Tibial nerve (tissue), 4 donors: ENCODE data around the gene SPRED1. TPM values are rescaled to one million over a fixed set of nuclear protein-coding genes. Genes with fewer than 3 reads are reported as not detected.

ENCODE experiments used
- DNase-seq, 2 donors: peaks; one replicate each; pipeline ENCODE4 v3.0.0-alpha.2; 2019; ENCODE audit warnings: low spot score in 2 of 2
- H3K27ac ChIP-seq, 4 donors: fragments of 200-600 bp; sonication (generic) in 3 of 4; one replicate each; pipeline ENCODE4 v1.5.1; 2017 to 2019; ENCODE audit warnings: mild to moderate bottlenecking in 1 of 4
- H3K27me3 ChIP-seq, 2 donors: fragments of 200-600 bp; sonication (generic) in 1 of 2; one replicate each; pipeline versions ENCODE4 v1.5.1 to v1.6.0; 2017 to 2019
- H3K36me3 ChIP-seq, 3 donors: fragments of 200-600 bp; sonication (generic); one replicate each; pipeline ENCODE4 v1.5.1; 2018 to 2019
- H3K4me1 ChIP-seq, 4 donors: fragments of 200-600 bp; sonication (generic) in 3 of 4; one replicate each; pipeline ENCODE4 v1.5.1; 2017 to 2019
- H3K4me3 ChIP-seq, 4 donors: fragments of 200-600 bp; sonication (generic) in 3 of 4; one replicate each; pipeline ENCODE4 v1.5.1; 2017 to 2019; ENCODE audit warnings: mild to moderate bottlenecking in 1 of 4, moderate library complexity in 1 of 4
- H3K9me3 ChIP-seq, 4 donors: fragments of 200-600 bp; sonication (generic) in 3 of 4; one replicate each; pipeline ENCODE4 v1.5.1; 2017 to 2019
- CTCF ChIP-seq, 5 experiments: fragments of 200-600 bp in 3 of 5; fragments of 450-650 bp in 2 of 5; sonication (generic) in 3 of 5; IDR thresholded peaks; one replicate each; pipeline ENCODE4 v1.5.1; 2016 to 2019; ENCODE audit warnings: antibody characterized with exemption in 5 of 5, mild to moderate bottlenecking in 3 of 5, moderate library complexity in 2 of 5
- EP300 ChIP-seq, 2 donors: sonication (generic); formaldehyde crosslinking; IDR thresholded peaks; one replicate each; pipeline ENCODE4 v1.6.1; 2017; ENCODE audit warnings: antibody characterized with exemption in 2 of 2, mild to moderate bottlenecking in 1 of 2
- POLR2A ChIP-seq, 2 donors: fragments of 450-650 bp; IDR thresholded peaks; one replicate each; pipeline ENCODE4 v1.6.1; 2017; ENCODE audit warnings: antibody characterized with exemption in 2 of 2, mild to moderate bottlenecking in 2 of 2, moderate library complexity in 2 of 2
- WGBS, 2 donors: methylation state at CpG; one replicate each; pipeline ENCODE4 v1.1.5; 2018; 5-methylcytosine and 5-hydroxymethylcytosine counted together
- total RNA-seq, 4 donors: library from RNA; depleted of rRNA; stranded (reverse); fragments of >200 nt; gene quantifications; one replicate each; pipeline ENCODE4 v1.1.0, GENCODE V29; 2016

Gene SPRED1
- total RNA-seq, 4 donors from 2014 or later, result 20.4 to 35.0 (median 29.0) TPM

GRCh38 chr15:38257676-38258075 lies 5.0 kb downstream of the SPRED1 start:
- Histone ChIP-seq H3K36me3 (no peaks in the 10 kb centered on the region), H3K27ac (peak overlapping the region in 1 of 4 donors; percentile 100), H3K9me3 (no peaks in the 10 kb centered on the region), H3K27me3 (no peaks in the 10 kb centered on the region), H3K4me3 (no peak overlapping the region), H3K4me1 (peaks cover 0 to 64% (median 39%) of the 10 kb centered on the region in 4 donors)
- DNase-seq, result no peak
- TF ChIP-seq EP300 (IDR thresholded peaks at IDR 0.05), result no peak
- TF ChIP-seq POLR2A (IDR thresholded peaks at IDR 0.05), result no peak
- TF ChIP-seq CTCF (IDR thresholded peaks at IDR 0.05), result no peak
- WGBS, 2 donors, result 7 to 12% methylated on average over 2 of the region's 2 CpGs

- no peaks in the 10 kb centered on the region for H3K27me3 ChIP-seq
- no peak for DNase-seq
- H3K36me3 ChIP-seq, result no peaks in the 10 kb centered on the region
- H3K4me1 ChIP-seq, result peaks cover 0 to 73% (median 39%) of the 10 kb centered on the region in 4 donors
- H3K4me3 ChIP-seq, result no peak overlapping the region
- TF ChIP-seq EP300 (IDR thresholded peaks at IDR 0.05) (no peak), POLR2A (IDR thresholded peaks at IDR 0.05) (no peak), CTCF (IDR thresholded peaks at IDR 0.05) (no peak)
- H3K27ac ChIP-seq, result no peak overlapping the region
- WGBS, 2 donors, result 91 to 93% methylated on average over 2 of the region's 2 CpGs
- no peaks in the 10 kb centered on the region for H3K9me3 ChIP-seq
Observed at GRCh38 chr15:38259134-38259533, 6.5 kb downstream of the SPRED1 start.

GRCh38 chr15:38260077-38260476 lies 7.4 kb downstream of the SPRED1 start:
- Histone ChIP-seq H3K27me3 (no peaks in the 10 kb centered on the region), H3K4me1 (peaks cover 0 to 73% (median 36%) of the 10 kb centered on the region in 4 donors), H3K4me3 (no peak overlapping the region), H3K9me3 (no peaks in the 10 kb centered on the region), H3K36me3 (no peaks in the 10 kb centered on the region), H3K27ac (no peak overlapping the region)
- no peak for DNase-seq
- no peak for TF ChIP-seq CTCF (IDR thresholded peaks at IDR 0.05)
- TF ChIP-seq POLR2A (IDR thresholded peaks at IDR 0.05), result no peak
- no peak for TF ChIP-seq EP300 (IDR thresholded peaks at IDR 0.05)
- WGBS, 2 donors, result 45 to 61% methylated on average over 2 of the region's 2 CpGs

- Histone ChIP-seq H3K4me1 (peaks cover 0 to 72% (median 15%) of the 10 kb centered on the region in 4 donors), H3K9me3 (no peaks in the 10 kb centered on the region)
- 93 to 97% methylated on average over 3 of the region's 3 CpGs for WGBS, 2 donors
Observed at GRCh38 chr15:38263251-38263650, 10.6 kb downstream of the SPRED1 start.

GRCh38 chr15:38263996-38264395 lies 11.4 kb downstream of the SPRED1 start:
- 59 to 60% methylated on average over 3 of the region's 3 CpGs for WGBS, 2 donors
- no peak for TF ChIP-seq POLR2A (IDR thresholded peaks at IDR 0.05)
- no peak for TF ChIP-seq EP300 (IDR thresholded peaks at IDR 0.05)
- TF ChIP-seq CTCF (IDR thresholded peaks at IDR 0.05), result no peak
- H3K4me1 ChIP-seq, result peaks cover 0 to 66% (median 10%) of the 10 kb centered on the region in 4 donors
- no peak for DNase-seq
- no peaks in the 10 kb centered on the region for H3K27me3 ChIP-seq
- H3K36me3 ChIP-seq, result peaks cover 0 to 2% (median 0%) of the 10 kb centered on the region in 3 donors
- H3K27ac ChIP-seq, result no peak overlapping the region
- H3K9me3 ChIP-seq, result no peaks in the 10 kb centered on the region
- H3K4me3 ChIP-seq, result no peak overlapping the region

More at GRCh38 chr15:38263251-38263650, 10.6 kb downstream of the SPRED1 start:
- no peak for TF ChIP-seq POLR2A (IDR thresholded peaks at IDR 0.05)
- no peak for TF ChIP-seq CTCF (IDR thresholded peaks at IDR 0.05)
- TF ChIP-seq EP300 (IDR thresholded peaks at IDR 0.05), result no peak
- no peak overlapping the region for H3K27ac ChIP-seq
- no peak overlapping the region for H3K4me3 ChIP-seq
- no peak for DNase-seq
- H3K36me3 ChIP-seq, result no peaks in the 10 kb centered on the region
- no peaks in the 10 kb centered on the region for H3K27me3 ChIP-seq
